K562 (cell line): ENCODE data around the gene PITX2. TPM values are rescaled to one million over a fixed set of nuclear protein-coding genes. Genes with fewer than 3 reads are reported as not detected.

Experiments used
- ATAC-seq: fragments of 200-7000 bp; cut with Tn5 transposase; 3 replicates; pipeline ENCODE4 v1.9.1; 2020; ENCODE audit warnings: moderate library complexity
- BruUV-seq: library from RNA; stranded (reverse); fragments of 400-500 nt; replicated peaks from 2 replicates; lab custom pipeline; 2021; lab: Mats Ljungman, UMichigan
- CTCF ChIA-PET: fragments of 300-600 bp; formaldehyde crosslinking; extraction: SDS; loops from one replicate; lab custom pipeline; 2021; ENCODE audit warnings: low intra/inter-chr PET ratio; lab: Yijun Ruan, JAX
- POLR2A ChIA-PET: fragments of 300-600, 350-650 bp; sonication (Branson Sonifier 250); formaldehyde crosslinking; extraction: SDS; loops from one replicate; lab custom pipeline; 2021; ENCODE audit warnings: antibody characterized with exemption, inconsistent platforms; lab: Yijun Ruan, JAX
- DNase-seq, 4 experiments: peaks; one replicate each; pipeline versions ENCODE4 v3.0.0 to v3.0.0-alpha.2; 2011 to 2018; ENCODE audit warnings: low spot score in 3 of 4, mixed read lengths in 3 of 4; ENCODE audit errors: extremely low read depth in 1 of 4
- FAIRE-seq: peaks from 2 replicates; lab custom pipeline; 2011; peaks lifted over from hg19 to GRCh38; lab: Jason Lieb, UNC
- H2AFZ ChIP-seq: 2 replicates; pipeline ENCODE4 v1.6.0; 2011; ENCODE audit warnings: low read depth, low read length, control low read depth, inconsistent platforms
- H3K27ac ChIP-seq: fragments of 200-600 bp; 3 replicates; pipeline ENCODE4 v1.8.0; 2011; ENCODE audit warnings: low read depth, mild to moderate bottlenecking, control low read depth, inconsistent platforms, low read length, moderate library complexity, mixed read lengths; ENCODE audit errors: extremely low read depth
- H3K27me3 ChIP-seq, 2 experiments: fragments of 300-600 bp in 1 of 2; 2 replicates in 1 of 2; 3 replicates in 1 of 2; pipeline versions ENCODE4 v1.6.0 to v1.8.0; 2011; ENCODE audit warnings: inconsistent platforms in 2 of 2, low read length in 2 of 2, mild to moderate bottlenecking in 1 of 2, mixed read lengths in 1 of 2, moderate library complexity in 1 of 2; ENCODE audit not compliant: control insufficient read depth in 2 of 2, insufficient read depth in 2 of 2
- H3K36me3 ChIP-seq: fragments of 300-600 bp; 3 replicates; pipeline ENCODE4 v1.8.0; 2011; ENCODE audit warnings: mild to moderate bottlenecking, low read length, inconsistent platforms; ENCODE audit not compliant: control insufficient read depth, insufficient read depth
- H3K4me1 ChIP-seq, 2 experiments: fragments of 200-600 bp in 1 of 2; replicated peaks in 1 of 2; 2 replicates in 1 of 2; 3 replicates in 1 of 2; pipeline versions ENCODE4 v1.5.1 to v1.8.0; 2011; ENCODE audit warnings: inconsistent platforms in 2 of 2, low read length in 2 of 2, mild to moderate bottlenecking in 1 of 2, mixed read lengths in 1 of 2, moderate library complexity in 1 of 2; ENCODE audit not compliant: control insufficient read depth in 2 of 2, insufficient read depth in 2 of 2
- H3K4me2 ChIP-seq: 2 replicates; pipeline ENCODE4 v1.6.1; 2011; ENCODE audit warnings: low read length, control low read depth, inconsistent platforms, mixed read lengths; ENCODE audit not compliant: insufficient read depth
- H3K4me3 ChIP-seq: fragments of 200-600 bp; sonication (generic), shearing (Covaris generic); 2 replicates; pipeline ENCODE4 v1.5.1; 2016; ENCODE audit warnings: control low read depth, inconsistent platforms
- H3K79me2 ChIP-seq: fragments of 200-600 bp; 3 replicates; pipeline ENCODE4 v1.8.0; 2011; ENCODE audit warnings: low read length, inconsistent platforms; ENCODE audit not compliant: control insufficient read depth, insufficient read depth
- H3K9ac ChIP-seq, 2 experiments: 2 replicates each; pipeline versions ENCODE4 v1.6.0 to v1.6.1; 2011; ENCODE audit warnings: low read depth in 2 of 2, low read length in 2 of 2, control low read depth in 1 of 2, inconsistent platforms in 1 of 2, mild to moderate bottlenecking in 1 of 2, mixed read lengths in 1 of 2; ENCODE audit not compliant: insufficient read depth in 1 of 2
- H3K9me1 ChIP-seq: one replicate; pipeline ENCODE4 v1.6.0; 2011; ENCODE audit warnings: inconsistent platforms, mild to moderate bottlenecking, low read length, moderate library complexity; ENCODE audit not compliant: control insufficient read depth, insufficient read depth
- H3K9me3 ChIP-seq: replicated peaks from 2 replicates; pipeline ENCODE4 v1.5.1; 2011; ENCODE audit warnings: low read depth, low read length, inconsistent platforms; ENCODE audit not compliant: control insufficient read depth, insufficient read depth
- H4K20me1 ChIP-seq: replicated peaks from 2 replicates; pipeline ENCODE4 v1.6.1; 2011; ENCODE audit warnings: low read length, inconsistent platforms, mixed read lengths; ENCODE audit not compliant: control insufficient read depth, insufficient read depth
- CUX1 ChIP-seq: fragments of 200-800 bp; sonication (Bioruptor generic); IDR thresholded peaks from 2 replicates; pipeline ENCODE4 v1.6.1; 2016; ENCODE audit warnings: missing genetic modification characterization, missing compliant biosample characterization
- IRF1 ChIP-seq: sonication (generic); formaldehyde crosslinking; IDR thresholded peaks from 2 replicates; pipeline ENCODE4 v1.8.0; 2022; ENCODE audit warnings: missing genetic modification reagents, mild to moderate bottlenecking, borderline replicate concordance
- PPARD ChIP-seq: fragments of 250-450 bp; sonication (Bioruptor Pico); IDR thresholded peaks from 2 replicates; pipeline ENCODE4 v1.8.0; 2022; ENCODE audit warnings: inconsistent platforms, mild to moderate bottlenecking, moderate library complexity
- PURB ChIP-seq: sonication (generic); formaldehyde crosslinking; IDR thresholded peaks from 2 replicates; pipeline ENCODE4 v1.9.0; 2021; ENCODE audit warnings: low read depth, mild to moderate bottlenecking, missing genetic modification reagents
- ZNF165 ChIP-seq: fragments of 250-450 bp; sonication (Bioruptor Pico); IDR thresholded peaks from 2 replicates; pipeline ENCODE4 v1.4.0; 2020; ENCODE audit warnings: borderline replicate concordance
- ZNF174 ChIP-seq: fragments of 250-450 bp; sonication (Bioruptor Pico); IDR thresholded peaks from 2 replicates; pipeline ENCODE4 v1.4.0; 2020; ENCODE audit warnings: mild to moderate bottlenecking
- WGBS: fragments of 100-300 bp; shearing (Covaris generic); methylation state at CpG from one replicate; pipeline ENCODE4 v1.1.6; 2016; ENCODE audit warnings: low coverage, mixed read lengths; ENCODE audit not compliant: insufficient coverage; ENCODE audit errors: missing lambda C conversion rate; 5-methylcytosine and 5-hydroxymethylcytosine counted together
- in situ Hi-C: fragments of 300-500 bp; cut with MboI; formaldehyde crosslinking; loops from 4 replicates; pipeline ENCODE4 v1.15.0; 2018; ENCODE audit warnings: inconsistent platforms, mixed read lengths
- intact Hi-C: fragments of 100-400 bp; cut with micrococcal nuclease; formaldehyde crosslinking; loops from 2 replicates; pipeline ENCODE4 v1.14.2; 2022
- polyA plus RNA-seq, 8 experiments: library from polyadenylated mRNA; depleted of rRNA in 4 of 8; stranded (reverse) in 5 of 8; unstranded in 3 of 8; fragments of >200 nt; fragmentation: Nextera tagmentation in 2 of 8; fragmentation: Illumina TruSeq in 1 of 8; extraction: Ambion mirVana in 2 of 8; extraction: Trizol in 1 of 8; gene quantifications; 2 replicates each; pipeline versions ENCODE4 v1.2.1 to v1.2.3, GENCODE V29; 2011 to 2014; ENCODE audit warnings: inconsistent platforms in 1 of 8, missing spikeins in 1 of 8
- total RNA-seq, 7 experiments: library from RNA; depleted of rRNA in 6 of 7; stranded (reverse); fragments of >200 nt in 6 of 7; fragmentation: Illumina TruSeq in 2 of 7; extraction: Trizol in 2 of 7; gene quantifications; 2 replicates each; pipeline versions ENCODE4 v1.2.1 to v1.2.3, GENCODE V29; 2011 to 2021; ENCODE audit warnings: low replicate concordance in 1 of 7
- TF ChIP-seq, protein P1 (sequence below): fragments of 450-650 bp; IDR thresholded peaks from 2 replicates; pipeline ENCODE4 v1.7.1; 2018; ENCODE audit warnings: mild to moderate bottlenecking, low read depth; ENCODE audit not compliant: partially characterized antibody
- TF ChIP-seq, protein P2 (sequence below): fragments of 250-450 bp; sonication (Bioruptor Pico); IDR thresholded peaks from 2 replicates; pipeline ENCODE4 v1.4.0; 2020; ENCODE audit warnings: borderline replicate concordance

PITX2 gene
- total and polyA plus RNA-seq, 9 of the 15 experiments (the other 6 are each of a cell fraction or from before 2014, with no cell fraction given), result 0.08 TPM; not detected in 8

- no peak for TF ChIP-seq ZNF174 (CRISPR knock-in tag)
- TF ChIP-seq, all 486 proteins: peak for 0
Measured at GRCh38 chr4:110605077-110605476, 17.8 kb downstream of the PITX2 start (continued).

DNA sequence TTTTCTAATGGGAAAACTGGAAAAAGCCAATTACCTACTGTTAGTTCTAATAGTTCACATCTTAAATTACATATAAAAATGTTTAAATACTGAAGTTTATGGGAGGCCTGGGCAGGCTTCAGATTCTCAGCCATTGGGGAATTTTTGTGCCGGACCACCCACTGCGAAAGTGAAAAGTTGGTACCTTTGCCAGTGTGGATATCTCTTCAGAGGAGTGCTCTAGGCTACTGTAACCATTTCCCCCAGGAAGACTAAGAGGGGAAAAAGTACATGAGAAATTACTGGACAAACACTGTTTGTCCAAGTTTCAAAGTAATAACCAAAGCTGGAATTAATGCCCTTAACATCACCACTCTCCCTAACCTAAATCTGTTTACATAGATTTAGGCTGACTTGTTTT, 20.8 kb downstream of the PITX2 start:
- Histone ChIP-seq H3K4me2 (no peak overlapping the region), H4K20me1 (no peaks in the 10 kb centered on the region), H3K4me3 (no peak overlapping the region), H3K4me1 (no peaks in the 10 kb centered on the region), H3K27me3 (no peaks in the 10 kb centered on the region), H3K9me3 (no peaks in the 10 kb centered on the region), H3K9ac (no peak overlapping the region), H3K27ac (no peak overlapping the region), H2AFZ (no peak overlapping the region), H3K79me2 (no peaks in the 10 kb centered on the region), H3K9me1 (no peaks in the 10 kb centered on the region), H3K36me3 (no peaks in the 10 kb centered on the region)
- WGBS, result 3% methylated on average over 2 of the region's 2 CpGs
- in situ Hi-C loops (no loop called here), intact Hi-C loops (no loop called here)
- ChIA-PET POLR2A (no interaction called here), CTCF (no interaction called here)
- ATAC-seq (no peak), DNase-seq (no peak), FAIRE-seq (no peak)
- no TSS peak for BruUV-seq
- TF ChIP-seq, protein P1, sequence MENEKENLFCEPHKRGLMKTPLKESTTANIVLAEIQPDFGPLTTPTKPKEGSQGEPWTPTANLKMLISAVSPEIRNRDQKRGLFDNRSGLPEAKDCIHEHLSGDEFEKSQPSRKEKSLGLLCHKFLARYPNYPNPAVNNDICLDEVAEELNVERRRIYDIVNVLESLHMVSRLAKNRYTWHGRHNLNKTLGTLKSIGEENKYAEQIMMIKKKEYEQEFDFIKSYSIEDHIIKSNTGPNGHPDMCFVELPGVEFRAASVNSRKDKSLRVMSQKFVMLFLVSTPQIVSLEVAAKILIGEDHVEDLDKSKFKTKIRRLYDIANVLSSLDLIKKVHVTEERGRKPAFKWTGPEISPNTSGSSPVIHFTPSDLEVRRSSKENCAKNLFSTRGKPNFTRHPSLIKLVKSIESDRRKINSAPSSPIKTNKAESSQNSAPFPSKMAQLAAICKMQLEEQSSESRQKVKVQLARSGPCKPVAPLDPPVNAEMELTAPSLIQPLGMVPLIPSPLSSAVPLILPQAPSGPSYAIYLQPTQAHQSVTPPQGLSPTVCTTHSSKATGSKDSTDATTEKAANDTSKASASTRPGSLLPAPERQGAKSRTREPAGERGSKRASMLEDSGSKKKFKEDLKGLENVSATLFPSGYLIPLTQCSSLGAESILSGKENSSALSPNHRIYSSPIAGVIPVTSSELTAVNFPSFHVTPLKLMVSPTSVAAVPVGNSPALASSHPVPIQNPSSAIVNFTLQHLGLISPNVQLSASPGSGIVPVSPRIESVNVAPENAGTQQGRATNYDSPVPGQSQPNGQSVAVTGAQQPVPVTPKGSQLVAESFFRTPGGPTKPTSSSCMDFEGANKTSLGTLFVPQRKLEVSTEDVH, result no peak
- TF ChIP-seq ZNF165 (CRISPR knock-in tag) (no peak), PPARD (CRISPR knock-in tag) (no peak), PURB (CRISPR knock-in tag) (no peak), CUX1 (CRISPR knock-in tag) (no peak), IRF1 (no peak)
- TF ChIP-seq, protein P2, sequence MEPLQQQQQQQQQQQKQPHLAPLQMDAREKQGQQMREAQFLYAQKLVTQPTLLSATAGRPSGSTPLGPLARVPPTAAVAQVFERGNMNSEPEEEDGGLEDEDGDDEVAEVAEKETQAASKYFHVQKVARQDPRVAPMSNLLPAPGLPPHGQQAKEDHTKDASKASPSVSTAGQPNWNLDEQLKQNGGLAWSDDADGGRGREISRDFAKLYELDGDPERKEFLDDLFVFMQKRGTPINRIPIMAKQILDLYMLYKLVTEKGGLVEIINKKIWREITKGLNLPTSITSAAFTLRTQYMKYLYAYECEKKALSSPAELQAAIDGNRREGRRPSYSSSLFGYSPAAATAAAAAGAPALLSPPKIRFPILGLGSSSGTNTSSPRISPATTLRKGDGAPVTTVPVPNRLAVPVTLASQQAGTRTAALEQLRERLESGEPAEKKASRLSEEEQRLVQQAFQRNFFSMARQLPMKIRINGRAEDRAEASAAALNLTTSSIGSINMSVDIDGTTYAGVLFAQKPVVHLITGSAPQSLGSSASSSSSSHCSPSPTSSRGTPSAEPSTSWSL (CRISPR knock-in tag), result no peak
